GM12864 (cell line): ENCODE measurements around the gene VEPH1.

ENCODE experiments used
- DNase-seq: peaks from one replicate; pipeline ENCODE4 v3.0.0-alpha.2; 2011; ENCODE audit warnings: low read depth
- H3K4me3 ChIP-seq: 2 replicates; pipeline ENCODE4 v1.5.1; 2011; ENCODE audit warnings: mild to moderate bottlenecking, low read depth, low read length, control low read depth
- CTCF ChIP-seq: IDR thresholded peaks from 2 replicates; pipeline ENCODE4 v1.5.1; 2011; ENCODE audit warnings: low read depth, mild to moderate bottlenecking, moderate library complexity, low read length, control low read depth, inconsistent platforms; ENCODE audit errors: missing control alignments

VEPH1 gene

GRCh38 chr3:157502916-157503595 lies at the start of gene VEPH1:
Gene VEPH1, minus strand, starts transcription at chr3:157503416. Its CDS starts 8,067 bp downstream, at chr3:157495349.
- DNase-seq: no peak
- no peak within 1 kb of the TSS for H3K4me3 ChIP-seq
- no peak for TF ChIP-seq CTCF

GRCh38 chr3:157551961-157552360 lies 48.7 kb upstream of the VEPH1 start:
- DNase-seq: no peak
- no peak overlapping the region for H3K4me3 ChIP-seq
- TF ChIP-seq CTCF: no peak

GRCh38 chr3:157549498-157549897 lies 46.3 kb upstream of the VEPH1 start:
- no peak for DNase-seq
- no peak overlapping the region for H3K4me3 ChIP-seq
- TF ChIP-seq CTCF: no peak

GRCh38 chr3:157544501-157545130 lies 41.4 kb upstream of the VEPH1 start:
- no peak overlapping the region for H3K4me3 ChIP-seq
- DNase-seq: no peak
- no peak for TF ChIP-seq CTCF

GRCh38 chr3:157543501-157544035 lies 40.4 kb upstream of the VEPH1 start:
- DNase-seq: no peak
- no peak for TF ChIP-seq CTCF
- no peak overlapping the region for H3K4me3 ChIP-seq

- no peak for TF ChIP-seq CTCF
- DNase-seq: no peak
- no peak overlapping the region for H3K4me3 ChIP-seq
These were observed 39.7 kb upstream of the VEPH1 start for GRCh38 chr3:157542711-157543500.
